ENCODE data around the gene CA5A.

DNA sequence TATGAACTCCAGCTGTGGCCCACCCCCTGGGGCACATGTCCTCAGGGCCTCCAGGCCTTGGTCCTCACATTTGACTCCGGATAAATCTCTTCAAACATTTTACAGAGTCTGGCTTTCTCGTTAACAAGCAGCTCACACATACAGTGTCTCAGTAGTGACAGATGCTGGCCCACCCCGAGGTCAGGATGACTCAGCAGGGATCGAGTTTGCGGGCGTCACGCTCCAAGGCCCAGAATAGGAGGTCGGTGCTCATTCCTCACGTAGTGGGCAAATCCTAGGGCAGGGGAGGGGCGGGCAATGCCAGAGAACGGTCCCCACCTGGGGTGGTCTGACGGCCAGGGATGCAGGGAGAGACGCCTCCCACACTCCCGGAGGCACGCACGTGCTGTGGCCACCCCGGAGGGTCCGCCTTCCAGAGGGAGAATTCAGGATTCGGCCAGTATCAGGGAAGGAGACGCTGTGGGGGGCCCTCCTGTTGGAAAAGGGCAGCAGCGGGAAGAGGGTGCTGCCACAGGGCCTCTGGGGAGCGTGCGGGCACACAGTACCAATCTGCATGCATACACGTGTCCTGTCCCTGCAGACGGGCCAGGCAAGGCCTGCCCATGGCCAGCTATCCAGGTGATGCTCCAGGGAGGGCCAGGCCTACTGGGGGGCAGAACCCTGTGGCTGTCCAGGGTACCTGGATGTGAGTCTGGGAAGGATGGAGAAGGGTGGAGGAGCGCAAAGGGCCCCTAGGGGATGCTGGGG lies 75.6 kb downstream of the CA5A start:
- TF ChIP-seq, protein P1, sequence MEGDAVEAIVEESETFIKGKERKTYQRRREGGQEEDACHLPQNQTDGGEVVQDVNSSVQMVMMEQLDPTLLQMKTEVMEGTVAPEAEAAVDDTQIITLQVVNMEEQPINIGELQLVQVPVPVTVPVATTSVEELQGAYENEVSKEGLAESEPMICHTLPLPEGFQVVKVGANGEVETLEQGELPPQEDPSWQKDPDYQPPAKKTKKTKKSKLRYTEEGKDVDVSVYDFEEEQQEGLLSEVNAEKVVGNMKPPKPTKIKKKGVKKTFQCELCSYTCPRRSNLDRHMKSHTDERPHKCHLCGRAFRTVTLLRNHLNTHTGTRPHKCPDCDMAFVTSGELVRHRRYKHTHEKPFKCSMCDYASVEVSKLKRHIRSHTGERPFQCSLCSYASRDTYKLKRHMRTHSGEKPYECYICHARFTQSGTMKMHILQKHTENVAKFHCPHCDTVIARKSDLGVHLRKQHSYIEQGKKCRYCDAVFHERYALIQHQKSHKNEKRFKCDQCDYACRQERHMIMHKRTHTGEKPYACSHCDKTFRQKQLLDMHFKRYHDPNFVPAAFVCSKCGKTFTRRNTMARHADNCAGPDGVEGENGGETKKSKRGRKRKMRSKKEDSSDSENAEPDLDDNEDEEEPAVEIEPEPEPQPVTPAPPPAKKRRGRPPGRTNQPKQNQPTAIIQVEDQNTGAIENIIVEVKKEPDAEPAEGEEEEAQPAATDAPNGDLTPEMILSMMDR (IDR thresholded peaks at IDR 0.05): no peak
- no peak for TF ChIP-seq POLR2A (IDR thresholded peaks at IDR 0.05)

Data from suprapubic skin (tissue), 3 donors.